Pancreas (tissue), 10 donors: ENCODE measurements around the gene DNM3. TPM values are rescaled to one million over a fixed set of nuclear protein-coding genes. Genes with fewer than 3 reads are reported as not detected.

ENCODE experiments used
- ATAC-seq, 4 donors: fragments of 200-7000 bp; cut with Tn5 transposase; one replicate each; pipeline versions ENCODE4 v1.8.0 to v1.9.1; 2020; ENCODE audit warnings: mild to moderate bottlenecking in 4 of 4, moderate library complexity in 4 of 4
- DNase-seq, 6 donors: peaks; one replicate each; pipeline ENCODE4 v3.0.0-alpha.2; 2020
- FAIRE-seq: peaks from 2 replicates; lab custom pipeline; 2012; peaks lifted over from hg19 to GRCh38; lab: Jason Lieb, UNC
- H3K27ac ChIP-seq, 4 donors: fragments of 200-600 bp; sonication (generic); 1 replicate in 3 of 4; 2 replicates in 1 of 4; pipeline versions ENCODE4 v1.5.0 to v1.8.0; 2020
- H3K27me3 ChIP-seq, 4 donors: fragments of 200-600 bp; one replicate each; pipeline ENCODE4 v1.8.0; 2021
- H3K36me3 ChIP-seq, 3 donors: fragments of 200-600 bp; sonication (generic) in 1 of 3; one replicate each; pipeline versions ENCODE4 v1.5.0 to v1.8.0; 2020 to 2021
- H3K4me1 ChIP-seq, 3 donors: fragments of 200-600 bp; one replicate each; pipeline ENCODE4 v1.8.0; 2021
- H3K4me3 ChIP-seq, 4 donors: fragments of 200-600 bp; sonication (generic) in 2 of 4; one replicate each; pipeline versions ENCODE4 v1.5.0 to v1.8.0; 2020 to 2021
- H3K9me3 ChIP-seq, 4 donors: fragments of 200-600 bp; one replicate each; pipeline ENCODE4 v1.8.0; 2021
- CTCF ChIP-seq, 4 donors: fragments of 200-600 bp; sonication (generic) in 3 of 4; IDR thresholded peaks; one replicate each; pipeline versions ENCODE4 v1.5.0 to v1.8.0; 2021; ENCODE audit warnings: antibody characterized with exemption in 4 of 4
- WGBS, 2 donors: extraction: QIAGEN DNeasy Blood & Tissue Kit; methylation state at CpG; one replicate each; pipeline ENCODE4 v1.1.7; 2013; 5-methylcytosine and 5-hydroxymethylcytosine counted together
- intact Hi-C, 3 donors: fragments of 100-400 bp; cut with DNase I; formaldehyde crosslinking; loops; one replicate each; pipeline versions ENCODE4 v1.11.1 to v1.14.2; 2022
- polyA plus RNA-seq, 2 donors: library from polyadenylated mRNA; stranded (reverse); fragments of 200-250 nt; gene quantifications; one replicate each; pipeline ENCODE4 v1.2.3, GENCODE V29; 2013
- total RNA-seq, 6 donors: library from RNA; stranded (reverse); fragmentation: NEBNext Ultra II Directional in 4 of 6; extraction: Animal tissue kit (Norgen Biotek cat#: 25700) in 4 of 6; gene quantifications; one replicate each; pipeline versions ENCODE4 v1.2.1 to v1.2.4, GENCODE V29; 2021 to 2023
- donor health status: healthy with polysubstance abuse.
- donor health status: DM: no; HTN: no; CAD: no; lungs with moderate emphysema.
- donor health status: DM: no; HTN: no; CAD: no.
- donor health status: control.
- donor health status: control.
- donor health status: Bipolar disorder and iron deficiency.
- donor health status: DM: yes; HTN: yes; CAD: no.
- donor health status: DM: no; HTN: no; CAD: no.
- donor health status: DM: no; HTN: no; CAD: no.
- donor health status: DM: yes; HTN: yes; CAD: no.

Gene DNM3
- total and polyA plus RNA-seq, 8 donors, result 0.40 to 1.3 (median 0.78) TPM

- WGBS, 2 donors, result 80 to 86% methylated on average over 1 of the region's 1 CpG
- peaks cover 0 to 6% (median 6%) of the 10 kb centered on the region in 3 donors for H3K4me1 ChIP-seq
- no peak overlapping the region for H3K27ac ChIP-seq
- ATAC-seq (no peak), FAIRE-seq (no peak), DNase-seq (no peak)
- no peaks in the 10 kb centered on the region for H3K27me3 ChIP-seq
- TF ChIP-seq CTCF (IDR thresholded peaks at IDR 0.05), result no peak
- no peaks in the 10 kb centered on the region for H3K9me3 ChIP-seq
- intact Hi-C loops, result no loop called here
- no peaks in the 10 kb centered on the region for H3K36me3 ChIP-seq
- H3K4me3 ChIP-seq, result no peak overlapping the region
These were observed 241.9 kb downstream of the DNM3 start for GRCh38 chr1:172083191-172083590.

DNA sequence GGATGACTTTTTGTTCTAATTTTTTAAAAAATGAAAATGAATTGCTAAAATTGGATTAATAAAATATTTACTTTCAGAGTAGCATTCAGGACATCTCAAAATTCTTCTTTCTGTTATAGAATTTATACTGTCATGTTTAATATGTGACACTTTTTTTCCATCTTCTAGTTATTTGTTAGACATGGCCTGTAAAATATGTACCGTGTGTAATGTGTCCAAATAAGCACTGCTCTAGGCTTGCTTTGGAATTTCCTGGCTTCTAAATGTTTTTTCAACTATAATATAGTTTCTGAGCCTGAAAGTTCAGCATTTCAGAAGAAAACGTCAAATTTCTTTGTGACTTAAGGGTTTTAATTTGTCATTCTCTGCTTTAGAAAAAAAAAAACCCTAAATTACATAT lies 243.6 kb downstream of the DNM3 start:
- WGBS, 2 donors, result 65% methylated on average over 2 of the region's 2 CpGs
- no peaks in the 10 kb centered on the region for H3K9me3 ChIP-seq
- no peak overlapping the region for H3K4me3 ChIP-seq
- FAIRE-seq (no peak), DNase-seq (no peak), ATAC-seq (no peak)
- no peak overlapping the region for H3K27ac ChIP-seq
- TF ChIP-seq CTCF (IDR thresholded peaks at IDR 0.05), result no peak
- no peaks in the 10 kb centered on the region for H3K36me3 ChIP-seq
- no peaks in the 10 kb centered on the region for H3K27me3 ChIP-seq
- peaks cover 0 to 6% (median 6%) of the 10 kb centered on the region in 3 donors for H3K4me1 ChIP-seq
- intact Hi-C loops, result no loop called here

- peaks cover 0 to 6% (median 6%) of the 10 kb centered on the region in 3 donors for H3K4me1 ChIP-seq
- H3K36me3 ChIP-seq, result no peaks in the 10 kb centered on the region
- no peak for TF ChIP-seq CTCF (IDR thresholded peaks at IDR 0.05)
- intact Hi-C loops, result no loop called here
- no peaks in the 10 kb centered on the region for H3K27me3 ChIP-seq
- no peaks in the 10 kb centered on the region for H3K9me3 ChIP-seq
- no peak overlapping the region for H3K27ac ChIP-seq
- DNase-seq (no peak), ATAC-seq (peak in 3 of 4 donors; percentile 25 to 58 (median 56)), FAIRE-seq (no peak)
- H3K4me3 ChIP-seq, result no peak overlapping the region
- 43 to 58% methylated on average over 3 of the region's 3 CpGs for WGBS, 2 donors
These were observed 244.0 kb downstream of the DNM3 start for GRCh38 chr1:172085317-172085716.

- H3K27me3 ChIP-seq, result no peaks in the 10 kb centered on the region
- H3K36me3 ChIP-seq, result no peaks in the 10 kb centered on the region
- H3K9me3 ChIP-seq, result no peaks in the 10 kb centered on the region
- DNase-seq (no peak), ATAC-seq (no peak), FAIRE-seq (no peak)
- intact Hi-C loops, result no loop called here
- no peak for TF ChIP-seq CTCF (IDR thresholded peaks at IDR 0.05)
- H3K4me3 ChIP-seq, result no peak overlapping the region
- H3K4me1 ChIP-seq, result peaks cover 0 to 6% (median 6%) of the 10 kb centered on the region in 3 donors
- WGBS, 2 donors, result 58 to 62% methylated on average over 2 of the region's 2 CpGs
- no peak overlapping the region for H3K27ac ChIP-seq
These were observed 244.8 kb downstream of the DNM3 start for GRCh38 chr1:172086137-172086536.

- Histone ChIP-seq H3K27me3 (no peaks in the 10 kb centered on the region), H3K9me3 (no peaks in the 10 kb centered on the region), H3K27ac (no peak overlapping the region), H3K4me1 (peaks cover 0 to 6% (median 6%) of the 10 kb centered on the region in 3 donors), H3K4me3 (no peak overlapping the region), H3K36me3 (no peaks in the 10 kb centered on the region)
- DNase-seq (no peak), ATAC-seq (no peak), FAIRE-seq (no peak)
- TF ChIP-seq CTCF (IDR thresholded peaks at IDR 0.05), result no peak
- intact Hi-C loops, result no loop called here
- 71% methylated on average over 1 of the region's 1 CpG for WGBS, 2 donors
These were observed 247.0 kb downstream of the DNM3 start for GRCh38 chr1:172088256-172088655.
